HG02588 (cell line): Measurements from ENCODE around the gene SUSD5.

Source experiments
- ATAC-seq: cut with Tn5 transposase; IDR thresholded peaks from one replicate; pipeline ENCODE4 v1.9.1; 2021; ENCODE audit warnings: mild to moderate bottlenecking, moderate library complexity; ENCODE audit not compliant: unreplicated experiment

Gene SUSD5

GRCh38 chr3:33218446-33219174, at the start of gene SUSD5:
Gene SUSD5 (minus strand): TSS chr3:33218810. CDS start chr3:33218797, 13 bp downstream.
- no peak for ATAC-seq

- ATAC-seq = no peak
These were observed 41.5 kb upstream of the SUSD5 start for GRCh38 chr3:33260104-33260503.

GRCh38 chr3:33256249-33256648, 37.6 kb upstream of the SUSD5 start:
- no peak for ATAC-seq

- no peak for ATAC-seq
These were observed 32.1 kb upstream of the SUSD5 start for GRCh38 chr3:33250712-33251111.

- no peak for ATAC-seq
These were observed 28.2 kb upstream of the SUSD5 start for GRCh38 chr3:33246786-33247185.

- ATAC-seq = no peak
These were observed 21.7 kb upstream of the SUSD5 start for GRCh38 chr3:33240261-33240660.

- ATAC-seq = no peak
These were observed 20.3 kb upstream of the SUSD5 start for GRCh38 chr3:33238923-33239322.

- no peak for ATAC-seq
These were observed 18.8 kb upstream of the SUSD5 start for GRCh38 chr3:33237439-33237838.

GRCh38 chr3:33236005-33236404, 17.4 kb upstream of the SUSD5 start:
- no peak for ATAC-seq

GRCh38 chr3:33233884-33234283, 15.3 kb upstream of the SUSD5 start:
- ATAC-seq = no peak

- no peak for ATAC-seq
These were observed 13.3 kb upstream of the SUSD5 start for GRCh38 chr3:33231756-33232465.

GRCh38 chr3:33229947-33230346, 11.3 kb upstream of the SUSD5 start:
- no peak for ATAC-seq

- ATAC-seq = no peak
These were observed 10.5 kb upstream of the SUSD5 start for GRCh38 chr3:33229066-33229465.

GRCh38 chr3:33221241-33221640, 2.6 kb upstream of the SUSD5 start:
- ATAC-seq = no peak

GRCh38 chr3:33219175-33219487, 521 bp upstream of the SUSD5 start:
- ATAC-seq = no peak

GRCh38 chr3:33217866-33218445, 654 bp downstream of the SUSD5 start:
- ATAC-seq = no peak

- ATAC-seq = no peak
These were observed 2.9 kb downstream of the SUSD5 start for GRCh38 chr3:33215739-33216138.

GRCh38 chr3:33212406-33212805, 6.2 kb downstream of the SUSD5 start:
- ATAC-seq = no peak

GRCh38 chr3:33211444-33211843, 7.2 kb downstream of the SUSD5 start:
- no peak for ATAC-seq

GRCh38 chr3:33209357-33209756, 9.3 kb downstream of the SUSD5 start:
- no peak for ATAC-seq

GRCh38 chr3:33202711-33203457, 15.7 kb downstream of the SUSD5 start:
- no peak for ATAC-seq

- ATAC-seq = no peak
These were observed 17.4 kb downstream of the SUSD5 start for GRCh38 chr3:33201195-33201594.
